GM21526 (cell line): ENCODE measurements around the gene CCDC27.

Source experiments
- ATAC-seq: cut with Tn5 transposase; IDR thresholded peaks from one replicate; pipeline ENCODE4 v1.9.1; 2021; ENCODE audit warnings: moderate library complexity; ENCODE audit not compliant: unreplicated experiment, low FRiP score

The CCDC27 gene

DNA sequence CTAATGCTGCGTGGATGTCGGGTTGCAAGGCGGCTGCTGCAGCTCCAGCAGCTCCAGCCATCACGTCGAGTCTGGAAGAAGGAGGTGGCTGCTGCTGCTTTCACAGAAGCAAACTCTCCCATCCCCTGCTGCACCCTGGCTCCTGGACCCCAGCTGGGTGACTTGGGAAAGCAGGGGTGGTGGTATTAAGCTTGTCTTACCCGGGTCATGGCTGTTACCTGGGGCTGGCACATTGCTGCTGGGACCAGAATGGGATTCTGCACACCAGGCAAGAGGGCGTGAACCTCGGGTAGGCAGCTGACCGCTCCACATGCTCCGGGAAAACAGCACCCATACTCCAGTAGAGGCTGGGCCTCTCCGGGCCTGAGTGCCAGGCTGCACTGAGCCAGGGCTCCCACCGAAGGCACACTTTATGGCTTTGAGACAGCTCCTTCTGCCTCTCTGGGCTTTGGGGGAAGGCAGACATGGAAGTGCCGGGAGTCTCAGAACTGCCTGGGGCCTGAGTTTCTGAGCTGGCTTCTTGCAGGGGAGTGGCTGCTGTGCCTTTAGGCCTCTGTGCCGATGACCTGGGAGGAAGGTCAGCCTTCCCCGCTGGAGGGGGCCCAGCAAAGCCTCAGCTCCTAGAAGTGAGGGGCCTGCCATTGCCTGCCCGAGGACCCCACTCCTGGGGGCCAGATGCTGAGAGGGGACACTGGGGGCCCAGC lies 21.5 kb downstream of the CCDC27 start:
- no peak for ATAC-seq

DNA sequence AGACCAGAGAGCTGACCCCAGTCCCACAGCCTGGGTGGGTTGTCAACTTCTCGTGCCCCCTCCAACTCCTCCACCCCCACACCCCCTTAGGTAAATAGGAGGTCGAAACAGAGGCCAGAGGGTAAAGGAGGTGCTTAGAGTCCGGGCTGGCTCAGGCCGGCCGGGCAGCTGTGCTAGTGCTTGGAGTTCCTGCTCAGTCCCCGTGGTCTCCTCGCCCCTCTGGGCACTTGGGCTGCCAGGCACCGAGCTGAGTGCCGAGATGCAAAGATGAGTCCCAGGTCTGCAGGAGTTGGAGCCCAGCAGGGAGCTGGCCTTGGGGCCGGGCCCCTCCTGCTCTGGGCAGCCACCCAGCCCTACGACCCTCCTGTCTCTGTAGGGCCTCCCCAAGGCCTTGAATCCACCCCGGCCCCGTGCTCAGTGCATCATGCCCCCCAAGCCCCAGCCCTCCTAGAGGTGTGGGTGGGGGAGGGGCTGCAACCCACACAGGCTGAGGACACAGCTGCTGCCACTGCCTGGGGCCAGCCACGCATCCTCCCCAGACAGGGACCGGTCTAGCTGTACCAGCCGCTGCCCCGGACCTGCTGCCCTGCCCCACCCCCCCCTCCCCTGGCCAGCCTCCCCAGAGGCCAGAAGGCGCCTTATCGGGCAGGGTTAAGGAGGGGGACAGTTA lies 22.2 kb downstream of the CCDC27 start:
- ATAC-seq = no peak

DNA sequence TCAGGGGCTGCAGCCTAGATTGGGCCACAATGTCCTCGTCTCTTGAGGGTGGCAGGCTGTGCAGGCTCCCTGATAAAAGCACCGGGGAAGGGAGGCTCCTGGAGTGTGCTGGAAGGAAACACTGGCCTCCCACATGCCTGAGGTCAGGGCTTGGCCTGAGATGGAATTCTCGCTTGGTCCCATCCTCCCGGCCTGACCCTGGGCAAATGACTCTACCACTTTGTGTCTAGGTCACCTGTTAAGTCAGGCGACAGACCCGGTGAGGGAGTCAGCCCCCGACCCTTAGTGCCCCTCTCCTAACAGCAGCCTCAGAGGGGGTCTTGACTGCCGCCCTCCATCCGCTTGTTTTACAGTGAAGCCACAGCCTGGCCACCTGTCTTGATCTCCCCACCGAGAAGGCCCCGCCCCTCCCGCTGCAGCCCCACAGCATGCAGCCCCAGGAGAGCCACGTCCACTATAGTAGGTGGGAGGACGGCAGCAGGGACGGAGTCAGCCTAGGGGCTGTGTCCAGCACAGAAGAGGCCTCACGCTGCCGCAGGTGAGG lies 22.8 kb downstream of the CCDC27 start:
- no peak for ATAC-seq

DNA sequence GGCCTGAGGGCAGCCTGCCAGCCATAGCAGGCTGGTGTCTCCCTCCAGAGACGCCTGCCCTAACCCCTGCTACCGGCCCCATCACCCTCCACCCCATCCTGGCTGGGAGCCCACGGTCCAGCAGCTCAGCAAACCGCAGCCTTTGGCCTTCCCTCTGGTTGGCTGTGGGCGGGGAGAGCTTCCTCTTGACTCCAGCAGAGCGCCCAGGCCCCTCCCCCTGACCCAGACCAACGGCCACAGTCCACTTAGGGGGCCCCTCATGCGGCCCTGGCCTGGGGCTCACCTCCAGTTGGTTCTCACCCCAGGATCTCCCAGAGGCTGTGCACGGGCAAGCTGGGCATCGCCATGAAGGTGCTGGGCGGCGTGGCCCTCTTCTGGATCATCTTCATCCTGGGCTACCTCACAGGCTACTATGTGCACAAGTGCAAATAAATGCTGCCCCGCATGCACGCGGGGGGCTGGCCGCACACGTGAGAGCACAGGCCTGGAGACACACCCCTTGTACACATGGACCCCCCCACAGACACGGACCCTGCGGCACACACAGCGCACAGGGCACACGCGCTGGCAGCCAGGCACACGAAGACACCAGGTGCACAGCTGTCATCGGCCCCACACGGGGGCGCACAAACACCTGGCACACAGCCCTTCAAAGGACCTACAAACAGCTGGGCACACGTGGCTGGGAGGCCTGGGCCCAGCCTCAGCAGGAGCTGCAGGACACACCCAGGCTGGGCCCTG lies 23.4 kb downstream of the CCDC27 start:
- ATAC-seq = no peak

DNA sequence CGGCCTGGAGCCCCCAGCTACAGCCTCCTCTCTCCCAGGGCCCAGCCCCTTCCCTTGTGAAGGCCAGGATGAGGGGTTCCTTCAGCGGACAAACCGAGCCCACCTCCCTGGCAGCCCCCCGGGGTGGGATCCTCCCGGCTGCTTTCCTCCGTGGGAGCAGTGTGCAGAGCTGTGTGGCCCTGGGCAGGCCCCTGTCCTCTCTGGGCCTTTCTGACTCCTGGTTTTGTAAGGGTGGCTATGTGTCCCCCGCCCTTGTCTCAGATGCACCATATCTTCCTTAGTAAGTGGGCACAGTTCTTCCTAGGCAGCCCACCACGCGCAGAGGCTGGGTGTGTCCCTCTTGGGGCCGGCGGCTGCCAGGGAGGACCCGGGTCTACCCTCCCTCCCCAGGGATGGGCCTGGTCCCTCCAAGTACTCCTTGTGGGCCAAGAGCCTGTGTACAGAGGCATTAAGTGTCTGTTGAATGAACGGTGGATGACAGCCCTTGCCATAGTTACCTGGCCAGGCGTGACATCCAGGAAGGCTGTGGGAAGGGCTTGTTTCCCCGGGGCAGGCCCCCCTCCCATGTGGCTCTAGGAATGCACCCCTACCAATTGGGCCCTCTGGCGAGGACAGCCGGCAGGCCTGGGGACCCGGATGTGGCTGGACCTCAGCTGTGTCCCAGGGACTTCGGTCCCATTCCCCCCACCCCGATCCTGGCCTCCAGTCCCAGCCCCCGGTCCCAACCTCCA lies 24.1 kb downstream of the CCDC27 start:
- ATAC-seq = no peak

DNA sequence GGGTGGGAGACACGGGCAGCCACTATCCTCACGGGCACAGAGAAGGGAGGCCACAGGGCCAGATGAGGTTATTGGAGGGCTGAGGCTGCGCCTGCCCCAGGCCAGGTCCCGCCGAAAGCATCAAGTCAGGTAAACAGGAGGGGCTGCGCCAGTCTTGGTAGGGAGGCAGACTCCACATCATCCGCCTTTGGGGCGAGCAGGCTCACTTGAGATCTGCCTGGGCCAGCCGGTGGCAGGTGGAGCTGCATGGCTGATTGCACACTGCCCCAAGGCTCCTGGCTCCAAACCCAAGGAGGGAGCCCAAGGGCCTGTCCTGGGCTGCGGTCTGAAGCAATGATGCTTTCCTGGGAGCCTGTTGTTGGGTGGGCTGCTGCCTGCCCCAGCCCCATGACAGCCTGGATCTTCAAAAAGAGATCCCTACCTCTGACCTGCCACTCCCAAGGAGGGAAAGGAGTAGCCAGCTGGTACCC lies 24.9 kb downstream of the CCDC27 start:
- ATAC-seq = no peak

DNA sequence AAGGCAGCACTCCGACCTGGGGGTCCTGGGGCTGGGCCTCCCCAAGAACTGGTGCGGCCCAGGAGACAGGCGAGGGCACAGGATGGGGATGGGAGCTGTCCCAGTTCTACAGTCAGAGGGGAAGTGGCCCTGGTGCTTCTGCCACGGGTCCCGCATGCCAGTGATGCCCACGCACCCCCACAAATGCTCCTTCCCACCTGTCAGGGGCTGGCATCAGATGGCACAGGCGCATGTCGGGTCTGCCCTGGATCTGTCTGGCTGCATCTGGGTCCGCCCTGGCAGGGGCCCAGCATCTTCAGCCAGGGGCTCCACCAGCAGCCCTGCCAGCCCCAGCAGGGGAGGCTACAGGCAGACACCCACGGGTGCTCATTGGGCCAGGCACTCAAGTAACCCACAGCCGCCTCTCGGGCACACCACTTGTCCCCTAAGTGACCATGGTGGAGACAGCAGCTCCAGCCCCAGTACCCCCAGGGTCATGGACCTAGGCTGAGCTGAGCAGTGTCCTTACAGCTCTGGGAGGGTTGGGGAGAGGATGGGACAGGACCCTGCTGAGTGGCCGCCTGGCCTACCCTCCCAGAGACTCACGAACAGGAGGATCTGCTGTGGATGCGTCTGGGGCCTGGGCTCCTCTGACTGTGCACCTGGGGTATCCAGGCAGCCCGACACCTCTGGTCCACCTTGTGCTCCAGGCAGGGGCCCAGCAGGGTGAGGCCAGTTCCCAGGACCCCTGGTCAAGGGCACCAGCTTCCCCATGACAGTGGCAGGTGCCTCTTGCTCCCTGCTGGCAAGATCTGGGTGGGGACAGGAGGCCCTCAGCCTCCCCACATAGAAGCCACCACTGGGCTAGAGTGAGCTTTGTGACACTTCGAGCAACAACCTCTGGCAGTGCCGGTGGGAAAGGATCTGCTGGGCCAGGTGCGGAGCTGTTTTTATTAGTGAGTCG lies 25.7 kb downstream of the CCDC27 start:
- no peak for ATAC-seq

DNA sequence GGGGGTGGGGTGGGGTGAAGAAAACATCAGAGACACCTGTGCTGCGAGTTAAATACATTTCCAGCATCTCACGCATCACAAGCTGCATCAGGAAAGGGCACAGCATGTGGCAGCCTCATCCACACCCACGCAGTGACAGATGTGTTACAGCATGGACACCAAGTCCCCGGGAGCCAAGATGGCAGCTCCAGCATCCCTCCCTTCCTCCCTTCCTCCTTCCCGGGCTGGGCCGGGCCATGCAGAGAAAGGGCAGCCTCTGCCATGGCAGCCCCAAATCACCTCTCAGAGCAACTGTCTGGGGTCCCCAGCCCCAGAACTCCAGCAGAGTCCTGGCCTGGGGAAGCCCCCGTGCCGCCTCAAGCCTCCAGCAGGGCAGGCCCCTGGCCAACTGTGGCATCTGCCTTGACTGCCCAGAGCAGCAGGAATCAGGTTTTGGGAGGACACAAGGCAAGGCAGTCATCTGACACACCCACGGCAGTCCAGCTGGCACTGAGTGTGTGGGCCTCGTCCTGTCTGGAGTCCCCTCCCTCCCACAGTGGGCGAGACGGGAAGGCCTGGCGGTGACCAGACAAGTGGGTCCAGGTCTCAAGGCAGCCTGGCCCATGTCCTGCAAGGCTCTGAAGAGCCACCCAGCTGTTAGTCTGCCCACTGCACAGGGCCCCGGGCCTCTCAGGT lies 26.5 kb downstream of the CCDC27 start:
- no peak for ATAC-seq

DNA sequence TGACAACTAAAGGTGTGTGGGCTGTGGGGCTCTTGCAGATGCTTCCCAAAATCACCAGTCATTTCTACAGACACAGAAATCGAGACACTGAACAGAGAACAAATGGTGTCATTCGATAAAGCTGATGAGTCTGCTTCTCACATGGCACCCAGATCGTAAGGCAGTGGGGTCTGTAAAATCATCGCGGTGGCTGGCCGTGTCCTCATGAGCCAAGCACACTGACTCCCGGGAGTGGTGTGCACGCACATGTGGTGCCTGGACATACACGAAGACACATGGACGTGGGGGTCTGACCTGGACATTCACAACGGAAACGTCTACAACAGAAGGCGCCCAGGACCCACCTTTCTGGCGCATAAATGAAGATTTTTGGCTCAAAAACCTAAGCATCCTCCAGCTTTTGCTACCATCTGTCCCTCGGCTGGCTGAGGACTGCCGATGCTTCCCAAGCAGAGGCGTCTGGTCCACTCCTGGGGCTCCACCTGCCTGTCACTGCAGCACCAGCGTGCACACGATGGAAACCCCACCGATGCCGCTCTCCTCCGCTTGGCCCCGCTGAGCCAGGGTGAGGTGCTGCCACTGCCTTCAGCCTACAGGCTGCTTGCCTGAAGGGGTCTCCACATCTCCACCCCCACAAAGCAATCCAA lies 27.1 kb downstream of the CCDC27 start:
- ATAC-seq = no peak

DNA sequence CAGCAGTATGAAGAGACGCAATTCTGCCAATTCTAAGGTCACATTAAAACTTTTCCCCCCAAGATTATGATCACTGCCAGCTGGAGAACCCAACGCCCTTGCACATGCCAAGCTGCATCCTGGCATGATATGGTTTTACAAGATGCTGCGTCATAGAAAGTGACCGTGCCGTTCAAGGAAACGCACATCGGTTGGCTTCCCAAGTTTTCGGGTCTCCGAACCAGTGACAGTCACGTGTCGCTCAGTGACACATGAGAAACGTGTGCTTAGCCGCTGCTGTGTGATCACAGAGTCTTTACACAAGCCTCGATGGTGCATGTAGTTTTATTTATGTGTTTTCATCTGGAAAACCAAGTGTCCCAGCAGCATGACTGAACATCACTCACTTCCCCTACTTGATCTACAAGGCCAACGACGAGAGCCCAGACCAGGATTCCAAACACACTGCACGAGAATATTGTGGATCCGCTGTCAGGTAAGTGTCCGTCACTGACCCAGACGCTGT lies 27.7 kb downstream of the CCDC27 start:
- no peak for ATAC-seq

DNA sequence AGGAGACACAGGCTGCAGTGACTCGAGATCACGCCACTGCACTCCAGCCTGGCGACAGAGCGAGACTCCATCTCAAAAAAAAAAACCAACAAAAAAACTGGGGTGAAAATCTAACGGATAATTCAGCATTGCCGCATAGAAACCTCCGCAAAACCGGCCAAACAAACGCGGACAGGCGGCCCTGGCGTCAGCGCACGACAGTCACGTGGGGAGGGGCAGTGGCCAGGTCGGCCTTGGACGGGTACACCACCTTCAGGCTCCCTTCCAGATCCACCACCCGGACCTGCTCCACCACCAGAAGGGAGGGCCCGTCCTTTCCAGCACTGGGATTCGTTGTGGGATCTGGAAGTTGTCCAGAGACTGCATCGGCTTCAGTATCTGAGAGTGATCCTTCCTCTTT lies 28.7 kb downstream of the CCDC27 start:
- ATAC-seq = no peak

DNA sequence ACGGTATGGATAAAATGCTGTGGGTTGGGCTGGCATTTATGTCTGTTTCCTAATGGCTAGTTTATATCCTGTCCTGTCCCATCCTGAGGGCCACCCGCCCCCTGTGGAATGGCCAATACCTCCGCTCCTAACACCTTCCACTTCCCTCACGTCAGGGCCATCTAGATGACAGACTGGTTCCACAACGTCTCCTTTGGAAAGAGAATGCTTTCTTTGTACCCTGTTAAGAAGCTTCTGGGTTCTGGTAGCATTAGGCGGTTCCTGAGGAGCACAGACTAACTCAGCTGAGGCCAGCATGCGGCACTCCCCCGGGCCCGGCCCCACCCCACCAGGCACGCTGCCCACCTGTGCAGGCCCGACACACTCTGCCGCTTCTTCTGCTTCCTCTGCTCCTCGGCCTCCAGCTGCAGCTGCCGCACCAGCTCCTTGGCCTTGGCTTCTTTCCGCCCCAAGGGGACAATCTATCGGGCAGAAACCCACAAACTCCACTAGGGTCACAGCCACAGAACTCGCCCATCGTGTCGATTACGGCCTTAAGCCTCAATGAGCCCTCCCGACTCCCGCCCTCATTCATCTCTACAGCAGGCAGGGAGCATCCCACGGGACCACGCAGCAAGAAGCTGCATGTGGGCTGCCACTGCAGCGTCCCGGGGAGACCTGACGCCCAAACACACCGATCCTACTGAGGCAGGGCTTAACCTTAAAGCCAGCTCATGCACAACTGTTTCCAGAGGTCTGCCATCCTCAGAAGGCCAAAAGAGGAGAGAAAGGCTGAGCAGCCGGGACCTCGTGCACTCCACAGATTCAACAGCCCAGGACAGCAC lies 31.6 kb downstream of the CCDC27 start:
- no peak for ATAC-seq

DNA sequence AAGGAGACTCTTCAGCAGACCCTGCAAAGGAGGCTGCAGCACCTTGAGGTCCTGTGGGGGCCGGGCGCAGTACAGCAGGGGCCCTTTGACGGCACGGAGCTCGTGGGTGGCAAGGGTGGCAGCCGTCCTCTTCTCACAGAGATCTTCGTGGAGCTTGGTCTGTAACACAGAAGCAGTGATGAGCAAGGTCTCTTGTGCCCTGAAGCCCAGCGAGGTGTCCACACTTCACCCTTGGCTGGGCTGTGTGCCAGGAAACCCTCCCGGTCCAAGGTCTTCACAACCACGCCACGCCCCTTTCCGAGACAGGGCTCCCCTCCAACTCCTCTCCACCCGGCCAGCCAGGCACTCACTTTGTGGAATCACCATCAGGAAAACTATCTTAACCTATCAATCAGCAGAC lies 32.8 kb downstream of the CCDC27 start:
- ATAC-seq = no peak

DNA sequence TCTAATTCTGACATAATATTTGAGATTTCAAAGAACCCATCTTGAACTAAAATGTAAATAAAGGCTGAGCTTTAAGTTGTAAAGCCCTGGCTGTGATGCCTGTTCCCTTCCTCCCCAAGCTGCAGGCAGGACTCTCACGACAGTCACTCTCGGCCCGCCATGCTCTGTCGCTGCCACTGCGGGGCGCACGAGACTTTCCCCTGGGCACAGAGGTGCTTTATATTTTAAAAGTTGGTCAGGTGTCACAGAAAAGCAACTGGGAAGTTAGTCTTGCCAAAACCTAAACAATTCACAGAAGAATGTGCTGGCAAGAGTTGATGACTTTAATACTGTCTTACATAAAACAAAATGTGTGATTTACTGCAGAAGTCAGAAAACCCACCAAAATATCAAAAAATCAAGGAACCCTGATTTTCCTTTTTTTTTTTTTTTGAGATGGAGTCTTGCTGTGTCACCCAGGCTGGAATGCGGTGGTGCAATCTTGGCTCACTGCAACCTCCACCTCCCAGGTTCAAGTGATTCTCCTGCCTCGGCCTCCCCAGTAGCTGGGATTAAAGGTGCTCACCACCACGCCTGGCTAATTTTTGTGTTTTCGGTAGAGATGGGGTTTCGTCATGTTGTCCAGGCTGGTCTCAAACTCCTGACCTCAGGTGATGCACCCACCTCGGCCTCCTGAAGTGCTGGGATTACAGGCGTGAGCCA lies 33.4 kb downstream of the CCDC27 start:
- ATAC-seq = no peak

DNA sequence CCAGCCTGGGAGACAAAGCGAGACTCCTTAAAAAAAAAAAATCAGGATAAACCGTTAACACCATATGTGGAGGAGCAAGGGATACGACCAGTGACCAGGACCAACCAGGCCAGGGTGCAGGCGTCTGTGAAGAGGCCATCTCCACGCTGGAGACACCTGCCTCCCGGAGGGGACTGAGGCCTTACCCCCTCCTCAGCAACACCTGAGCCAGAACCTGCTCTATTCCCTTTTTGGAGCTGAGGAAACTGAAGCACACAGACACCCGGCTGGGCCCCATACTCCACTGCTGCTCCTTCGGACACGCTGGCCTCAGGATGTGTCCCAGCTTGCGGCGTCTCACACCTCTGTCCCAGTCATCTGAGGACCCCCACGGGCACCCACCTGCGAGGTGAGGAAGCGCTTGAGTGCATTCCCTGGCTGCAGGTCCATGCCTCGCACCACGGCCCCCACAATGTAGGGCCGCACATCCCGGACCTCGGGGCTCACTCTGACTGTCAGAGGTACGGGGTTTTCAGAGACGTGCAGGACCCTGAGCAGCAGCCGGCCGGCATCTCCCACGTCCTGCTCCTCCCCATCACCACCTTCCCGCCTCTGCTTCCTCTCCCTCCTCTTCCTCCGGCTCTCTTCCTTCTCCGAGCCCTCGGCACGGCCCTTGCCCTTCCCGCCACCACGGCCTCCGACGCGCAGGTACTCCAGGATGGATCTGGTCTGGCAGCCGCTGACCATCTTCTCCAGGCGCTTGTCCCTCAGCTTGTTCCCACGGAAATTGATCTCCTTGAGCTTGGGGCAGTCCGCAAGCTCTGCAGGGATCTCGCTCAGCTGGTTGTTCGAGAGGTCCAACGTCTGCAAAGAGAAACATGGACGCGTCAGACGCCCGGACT lies 34.5 kb downstream of the CCDC27 start:
- no peak for ATAC-seq

DNA sequence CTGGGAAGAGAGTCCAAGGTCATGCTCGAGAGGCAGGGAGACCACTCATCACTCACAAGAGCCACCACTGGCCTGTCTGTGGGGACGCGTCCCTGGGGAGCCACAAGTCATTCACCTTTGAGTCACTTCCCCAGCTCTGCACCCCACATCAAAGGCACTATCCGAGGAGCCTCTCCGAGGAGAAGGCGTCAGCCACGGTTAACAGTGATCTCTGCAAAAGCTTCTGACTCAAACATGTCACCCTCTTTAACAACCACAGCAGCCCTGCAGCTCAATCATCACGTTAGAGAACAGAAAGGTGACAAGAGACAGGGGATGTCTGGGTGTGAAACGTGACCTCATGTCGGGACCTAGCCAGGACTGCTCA lies 35.1 kb downstream of the CCDC27 start:
- no peak for ATAC-seq
